Activated T-cell treated with anti-CD3 and anti-CD28 coated beads, Interleukin-2, amount 50 U/mL, for 4 hours (primary cell): ENCODE measurements around the gene C9orf85. TPM values are rescaled to one million over a fixed set of nuclear protein-coding genes. Genes with fewer than 3 reads are reported as not detected.

Experiments used
- ATAC-seq, 2 donors: fragments of 200-7000 bp; cut with Tn5 transposase; one replicate each; pipeline ENCODE4 v1.10.0; 2021
- DNase-seq: peaks from one replicate; pipeline ENCODE4 v3.0.0-alpha.2; 2020
- H3K27me3 Mint-ChIP-seq: one replicate; pipeline ENCODE4 v1.8.0; 2021; ENCODE audit warnings: low read depth, mixed read lengths
- H3K36me3 Mint-ChIP-seq: one replicate; pipeline ENCODE4 v1.8.0; 2022; ENCODE audit warnings: mixed read lengths; ENCODE audit not compliant: insufficient read depth
- H3K4me1 Mint-ChIP-seq: one replicate; pipeline ENCODE4 v1.8.0; 2021; ENCODE audit warnings: low read depth, mixed read lengths
- H3K4me3 Mint-ChIP-seq: one replicate; pipeline ENCODE4 v1.8.0; 2021; ENCODE audit warnings: mild to moderate bottlenecking, moderate library complexity, mixed read lengths
- H3K9me3 Mint-ChIP-seq: one replicate; pipeline ENCODE4 v1.8.0; 2021; ENCODE audit warnings: mixed read lengths
- total RNA-seq, 3 donors: library from RNA; stranded (reverse); gene quantifications; one replicate each; pipeline ENCODE4 v1.2.1, GENCODE V29; 2021

Gene C9orf85, protein sequence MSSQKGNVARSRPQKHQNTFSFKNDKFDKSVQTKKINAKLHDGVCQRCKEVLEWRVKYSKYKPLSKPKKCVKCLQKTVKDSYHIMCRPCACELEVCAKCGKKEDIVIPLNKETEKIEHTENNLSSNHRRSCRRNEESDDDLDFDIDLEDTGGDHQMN
- 10 to 100 TPM in 1 of 3 donors, 1 to 10 TPM in 2; 9.0 to 11.4 (median 9.1) TPM for total RNA-seq

DNA sequence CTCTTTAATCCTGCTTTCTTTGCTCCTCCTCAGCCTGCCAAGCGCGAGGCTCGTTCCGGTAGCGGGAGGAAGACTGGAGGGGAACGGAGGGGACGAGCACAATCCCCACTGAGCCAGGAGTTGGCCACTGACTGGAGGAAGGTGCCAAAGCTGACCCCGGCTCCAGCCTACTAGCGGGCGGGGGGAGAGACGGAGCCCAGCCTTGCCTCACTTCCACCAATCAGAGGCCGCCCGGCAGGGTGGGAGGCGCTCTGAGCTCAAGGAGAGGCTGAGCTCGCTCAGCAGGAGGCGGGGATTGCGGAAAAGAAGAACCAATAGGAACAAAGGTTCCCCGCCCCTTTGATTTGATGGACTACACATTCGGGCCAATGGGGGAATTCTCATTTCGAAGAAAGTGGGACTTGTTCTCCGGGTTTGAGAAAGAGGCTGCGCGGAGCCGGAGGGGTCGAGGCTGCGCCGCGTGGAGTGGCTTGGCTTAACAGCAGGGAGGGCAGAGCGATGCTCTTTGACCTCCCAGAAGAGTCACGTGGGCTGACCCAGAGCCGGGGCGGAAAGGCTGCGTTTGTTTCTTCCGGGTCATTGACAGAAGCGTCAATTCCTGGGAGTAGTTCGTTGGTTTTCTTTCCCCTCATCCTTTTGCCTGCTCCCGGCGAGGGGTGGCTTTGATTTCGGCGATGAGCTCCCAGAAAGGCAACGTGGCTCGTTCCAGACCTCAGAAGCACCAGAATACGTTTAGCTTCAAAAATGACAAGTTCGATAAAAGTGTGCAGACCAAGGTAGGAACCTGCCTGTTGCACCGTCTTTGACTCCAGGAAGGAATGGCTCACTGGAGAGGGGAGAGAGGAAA, at the start of gene C9orf85, which contains the start of gene ABHD17B:
TSS of gene C9orf85 (plus strand) at position 579 of the 847 bp plus-strand sequence. CDS start at position 675, 96 bp downstream.
TSS of gene ABHD17B (minus strand) at position 133 of the 847 bp plus-strand sequence. CDS start 36,113 bp downstream, outside the sequence.
- H3K4me1 Mint-ChIP-seq: peaks cover 60% of the 10 kb centered on the region
- H3K27me3 Mint-ChIP-seq: no peaks in the 10 kb centered on the region
- H3K4me3 Mint-ChIP-seq: peak within 1 kb of the TSS; percentile 100
- peak; percentile 92 for DNase-seq
- H3K36me3 Mint-ChIP-seq: no peaks in the 10 kb centered on the region
- H3K9me3 Mint-ChIP-seq: no peaks in the 10 kb centered on the region
- peak; percentile 95 for ATAC-seq

DNA sequence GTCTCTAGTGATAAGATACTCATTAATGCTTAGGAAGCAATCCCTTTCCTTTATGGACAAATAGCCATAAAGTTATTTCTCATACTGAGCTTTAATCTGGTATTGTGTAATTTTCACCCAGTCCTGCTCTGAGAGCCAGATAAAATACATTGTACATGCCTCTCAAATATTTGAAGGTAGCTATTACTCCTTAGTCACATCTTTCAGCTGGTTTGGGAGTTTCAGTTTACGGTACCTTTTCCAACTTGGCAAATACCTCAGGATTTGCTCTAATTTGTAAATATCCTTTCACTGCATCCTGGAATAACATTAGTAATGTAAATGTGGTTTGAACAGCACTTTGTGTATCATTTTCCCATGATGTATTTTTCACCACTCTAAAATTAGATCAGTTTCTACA, 47.8 kb upstream of the C9orf85 start:
- H3K36me3 Mint-ChIP-seq: peaks cover 36% of the 10 kb centered on the region
- DNase-seq: no peak
- H3K27me3 Mint-ChIP-seq: no peaks in the 10 kb centered on the region
- peaks cover 5% of the 10 kb centered on the region for H3K4me1 Mint-ChIP-seq
- no peak overlapping the region for H3K4me3 Mint-ChIP-seq
- H3K9me3 Mint-ChIP-seq: peaks cover 15% of the 10 kb centered on the region
- ATAC-seq: no peak

DNA sequence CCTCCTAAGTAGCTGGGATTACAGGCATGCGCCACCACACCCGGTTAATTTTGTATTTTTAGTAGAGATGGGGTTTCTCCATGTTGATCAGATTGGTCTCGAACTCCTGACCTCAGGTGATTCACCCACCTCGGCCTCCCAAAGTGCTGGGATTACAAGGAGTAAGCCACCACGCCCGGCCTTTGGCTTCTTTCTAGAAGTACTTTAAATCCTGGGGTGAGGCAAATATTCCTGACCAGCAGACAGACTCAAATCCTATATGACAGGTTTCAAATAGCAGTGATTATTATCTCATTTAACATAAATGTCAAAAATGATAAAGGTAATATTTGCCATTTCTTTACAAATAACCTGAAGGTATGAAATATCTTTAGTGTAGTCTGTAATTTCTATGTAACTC, 36.1 kb upstream of the C9orf85 start:
- DNase-seq (no peak), ATAC-seq (no peak)
- Mint-ChIP-seq H3K9me3 (peaks cover 19% of the 10 kb centered on the region), H3K27me3 (no peaks in the 10 kb centered on the region), H3K4me3 (no peak overlapping the region), H3K4me1 (peaks cover 12% of the 10 kb centered on the region), H3K36me3 (peaks cover 20% of the 10 kb centered on the region)

DNA sequence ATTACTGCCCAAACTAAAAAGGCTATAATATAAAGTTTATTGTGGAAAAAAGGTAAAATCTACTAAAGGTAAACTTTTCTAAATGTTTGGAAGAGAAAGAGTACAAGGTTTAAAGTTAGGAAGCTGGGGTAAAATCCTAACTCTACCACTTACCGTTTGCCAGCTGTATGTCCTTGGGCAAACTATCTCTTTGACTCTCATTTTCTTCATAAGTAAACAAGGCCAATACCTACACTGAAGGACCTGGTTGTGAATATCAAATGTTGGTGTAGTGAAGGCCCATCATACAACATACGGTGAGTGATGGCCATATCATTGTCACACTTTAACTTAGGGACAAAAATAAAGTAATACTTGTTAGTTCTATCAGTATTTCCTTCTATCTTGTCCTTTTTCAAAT, 35.3 kb upstream of the C9orf85 start:
- Mint-ChIP-seq H3K36me3 (peaks cover 19% of the 10 kb centered on the region), H3K4me3 (no peak overlapping the region), H3K4me1 (peaks cover 12% of the 10 kb centered on the region), H3K27me3 (no peaks in the 10 kb centered on the region), H3K9me3 (peaks cover 24% of the 10 kb centered on the region)
- ATAC-seq (no peak), DNase-seq (no peak)

DNA sequence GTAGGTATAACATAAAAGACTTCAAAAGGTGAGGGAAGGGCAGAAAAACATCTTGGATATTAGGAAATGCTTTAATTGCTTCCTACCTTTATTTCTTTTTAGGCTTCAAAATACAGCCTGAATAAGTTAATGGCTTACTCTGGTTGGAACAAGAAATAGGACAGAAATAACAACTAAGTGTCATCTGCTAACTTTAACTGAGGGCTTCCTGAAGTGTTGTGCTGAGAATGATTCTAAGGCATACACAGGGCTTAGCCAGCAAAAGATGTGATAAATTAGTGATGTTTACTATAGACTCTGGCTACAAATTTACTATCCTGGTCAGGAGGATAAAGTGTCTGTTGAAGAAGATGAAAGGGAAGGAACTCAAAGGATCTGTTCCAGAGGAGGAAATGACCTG, 34.6 kb upstream of the C9orf85 start:
- Mint-ChIP-seq H3K9me3 (peaks cover 27% of the 10 kb centered on the region), H3K4me1 (peaks cover 12% of the 10 kb centered on the region), H3K36me3 (peaks cover 23% of the 10 kb centered on the region), H3K4me3 (no peak overlapping the region), H3K27me3 (no peaks in the 10 kb centered on the region)
- DNase-seq: no peak
- ATAC-seq: no peak

DNA sequence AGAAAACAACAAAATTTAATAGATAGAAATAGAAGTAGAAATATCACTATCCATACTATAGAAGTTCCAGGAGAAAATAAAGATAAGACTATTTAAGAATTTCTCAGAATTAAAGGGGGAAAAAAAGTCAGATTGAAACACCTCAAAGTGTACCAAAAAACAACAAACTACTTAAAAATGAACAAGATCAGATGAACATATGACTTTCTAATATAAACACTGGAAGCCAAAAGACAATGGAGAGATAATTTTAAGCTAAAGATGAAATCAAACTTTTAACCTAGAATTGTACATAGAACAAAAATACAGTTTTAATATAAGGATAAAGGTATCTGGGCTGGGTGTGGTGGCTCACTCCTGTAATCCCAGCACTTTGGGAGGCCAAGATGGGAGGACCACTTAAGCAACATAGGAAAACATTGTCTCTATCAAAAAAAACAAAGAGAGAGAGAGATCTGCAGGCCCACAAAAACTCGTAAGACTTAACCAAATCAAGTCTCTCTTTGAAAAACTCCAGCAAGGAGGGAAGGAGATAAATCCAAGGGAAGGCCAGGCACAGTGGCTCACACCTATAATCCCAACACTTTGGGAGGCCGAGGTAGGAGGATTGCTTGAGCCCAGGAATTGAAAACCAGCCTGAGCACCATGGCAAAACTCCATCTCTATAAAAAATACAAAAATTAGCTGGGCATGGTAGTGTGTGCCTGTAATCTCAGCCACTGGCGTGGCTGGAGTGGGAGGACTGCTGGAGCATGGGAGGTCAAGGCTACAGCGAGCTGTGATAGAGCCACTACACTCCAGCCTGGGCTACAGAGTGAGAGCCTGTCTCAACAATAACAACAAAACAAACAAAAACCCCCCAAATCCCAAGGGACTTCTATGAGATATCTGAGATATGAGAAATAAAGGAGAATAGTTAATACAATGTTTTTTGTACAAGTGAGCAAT, 32.8 kb upstream of the C9orf85 start:
- Mint-ChIP-seq H3K27me3 (no peaks in the 10 kb centered on the region), H3K36me3 (peaks cover 30% of the 10 kb centered on the region), H3K9me3 (peaks cover 31% of the 10 kb centered on the region), H3K4me1 (peaks cover 12% of the 10 kb centered on the region), H3K4me3 (no peak overlapping the region)
- no peak for DNase-seq
- no peak for ATAC-seq

DNA sequence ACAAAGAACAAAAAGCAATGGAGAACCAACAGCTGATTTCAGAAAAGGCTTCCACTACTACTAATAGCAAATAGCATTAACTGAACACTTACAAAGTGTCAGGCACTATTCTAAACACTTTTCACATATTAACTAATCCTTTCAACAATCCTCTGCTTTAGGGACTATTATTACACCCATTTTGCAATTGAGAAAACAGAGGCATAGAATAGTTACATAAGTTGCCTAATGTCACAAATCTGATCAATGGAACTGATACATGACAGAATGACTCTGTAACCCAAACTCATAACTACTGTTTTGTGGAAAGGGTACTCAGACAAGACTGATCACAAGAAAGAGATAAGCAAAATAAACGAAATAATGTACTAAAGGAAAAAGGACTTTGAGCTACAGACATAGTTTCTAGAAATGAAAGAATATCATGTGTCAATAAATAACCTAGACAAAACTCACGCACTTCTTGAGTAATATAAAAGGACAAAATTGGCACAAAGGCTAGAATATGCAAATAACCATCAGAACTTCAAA, 31.7 kb upstream of the C9orf85 start:
- peaks cover 36% of the 10 kb centered on the region for H3K36me3 Mint-ChIP-seq
- no peak for ATAC-seq
- peaks cover 42% of the 10 kb centered on the region for H3K9me3 Mint-ChIP-seq
- peaks cover 15% of the 10 kb centered on the region for H3K4me1 Mint-ChIP-seq
- no peaks in the 10 kb centered on the region for H3K27me3 Mint-ChIP-seq
- DNase-seq: no peak
- H3K4me3 Mint-ChIP-seq: no peak overlapping the region

DNA sequence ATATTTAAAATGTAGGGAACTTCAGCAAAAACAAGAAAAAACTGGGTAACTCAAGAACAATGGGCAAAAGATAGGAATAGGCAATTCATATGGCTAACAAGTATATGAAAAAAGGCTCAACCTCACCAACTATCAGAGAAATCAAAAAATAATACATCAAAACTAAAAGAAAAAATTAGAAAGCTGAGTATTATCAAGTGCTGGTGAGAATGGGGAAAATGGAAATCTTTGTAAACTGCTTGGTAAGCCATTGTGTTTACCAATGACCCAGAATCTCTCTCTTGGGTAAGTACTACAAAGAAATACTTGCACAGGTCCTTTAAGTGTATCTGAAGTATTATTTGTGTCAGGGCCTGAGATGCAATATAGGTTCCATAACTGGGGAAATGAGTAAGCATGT, 27.4 kb upstream of the C9orf85 start:
- Mint-ChIP-seq H3K27me3 (no peaks in the 10 kb centered on the region), H3K9me3 (peaks cover 31% of the 10 kb centered on the region), H3K4me1 (peaks cover 34% of the 10 kb centered on the region), H3K4me3 (no peak overlapping the region), H3K36me3 (peaks cover 30% of the 10 kb centered on the region)
- ATAC-seq (no peak), DNase-seq (no peak)

DNA sequence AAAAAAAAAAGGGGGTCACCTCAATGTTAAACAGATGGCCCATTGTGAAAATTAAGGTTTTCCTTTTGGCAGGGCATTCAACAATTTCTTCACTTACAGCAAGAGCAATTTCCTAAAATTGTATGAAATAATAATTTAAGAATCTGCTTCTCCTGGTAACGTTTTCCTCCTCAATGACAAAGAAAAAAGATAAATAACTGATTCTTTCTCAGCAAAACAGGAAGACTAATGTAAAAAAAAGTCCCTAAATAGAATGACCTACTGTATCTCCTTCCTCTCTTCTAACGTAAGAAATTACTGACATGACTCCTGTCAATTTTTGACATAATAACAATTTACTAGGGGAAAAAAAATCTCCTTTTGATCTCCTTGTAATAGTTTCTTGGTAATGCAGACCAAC, 26.0 kb upstream of the C9orf85 start:
- H3K4me1 Mint-ChIP-seq: peaks cover 36% of the 10 kb centered on the region
- no peaks in the 10 kb centered on the region for H3K27me3 Mint-ChIP-seq
- DNase-seq: no peak
- no peak overlapping the region for H3K4me3 Mint-ChIP-seq
- peaks cover 25% of the 10 kb centered on the region for H3K9me3 Mint-ChIP-seq
- peaks cover 23% of the 10 kb centered on the region for H3K36me3 Mint-ChIP-seq
- no peak for ATAC-seq

DNA sequence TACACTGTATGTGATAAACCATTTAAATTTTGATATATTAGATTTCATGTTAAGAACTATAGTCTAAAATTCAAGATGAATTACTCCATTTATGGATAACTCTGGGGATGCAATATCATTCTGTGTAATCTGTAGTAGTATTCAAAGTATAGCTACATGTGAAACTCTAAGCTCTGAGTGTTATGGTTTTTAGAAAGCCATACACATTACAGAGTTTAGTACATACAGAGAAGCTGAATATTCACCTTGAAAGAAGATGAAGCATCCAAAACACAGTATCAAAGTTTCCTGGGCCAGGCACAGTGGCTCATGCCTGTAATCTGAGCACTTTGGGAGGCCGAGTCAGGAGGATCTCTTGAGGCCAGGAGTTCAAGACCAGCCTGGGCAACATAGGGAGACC, 25.4 kb upstream of the C9orf85 start:
- no peak overlapping the region for H3K4me3 Mint-ChIP-seq
- H3K4me1 Mint-ChIP-seq: peaks cover 39% of the 10 kb centered on the region
- ATAC-seq (peak; percentile 65 to 70), DNase-seq (no peak)
- H3K27me3 Mint-ChIP-seq: no peaks in the 10 kb centered on the region
- H3K9me3 Mint-ChIP-seq: peaks cover 21% of the 10 kb centered on the region
- peaks cover 20% of the 10 kb centered on the region for H3K36me3 Mint-ChIP-seq

DNA sequence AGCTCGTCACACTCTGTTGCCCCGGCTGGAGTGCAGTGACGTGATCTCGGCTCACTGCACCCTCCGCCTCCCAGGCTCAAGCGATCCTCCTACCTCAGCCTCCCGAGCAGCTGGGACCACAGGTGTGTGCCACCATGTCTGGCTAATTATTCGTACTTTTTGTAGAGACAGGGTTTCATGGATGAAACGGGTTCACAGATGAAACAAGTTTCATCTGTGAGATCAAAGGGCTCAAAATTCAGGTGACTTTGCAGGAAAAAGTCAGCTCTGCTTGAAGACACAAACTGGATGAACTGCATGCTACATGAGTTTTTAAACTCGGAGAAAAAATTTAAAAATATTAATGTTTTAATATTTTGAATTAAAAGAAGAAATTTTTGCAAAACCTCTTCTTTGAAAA, 24.9 kb upstream of the C9orf85 start:
- no peaks in the 10 kb centered on the region for H3K27me3 Mint-ChIP-seq
- H3K4me3 Mint-ChIP-seq: no peak overlapping the region
- H3K36me3 Mint-ChIP-seq: peaks cover 16% of the 10 kb centered on the region
- peaks cover 17% of the 10 kb centered on the region for H3K9me3 Mint-ChIP-seq
- ATAC-seq (no peak), DNase-seq (no peak)
- H3K4me1 Mint-ChIP-seq: peaks cover 44% of the 10 kb centered on the region

DNA sequence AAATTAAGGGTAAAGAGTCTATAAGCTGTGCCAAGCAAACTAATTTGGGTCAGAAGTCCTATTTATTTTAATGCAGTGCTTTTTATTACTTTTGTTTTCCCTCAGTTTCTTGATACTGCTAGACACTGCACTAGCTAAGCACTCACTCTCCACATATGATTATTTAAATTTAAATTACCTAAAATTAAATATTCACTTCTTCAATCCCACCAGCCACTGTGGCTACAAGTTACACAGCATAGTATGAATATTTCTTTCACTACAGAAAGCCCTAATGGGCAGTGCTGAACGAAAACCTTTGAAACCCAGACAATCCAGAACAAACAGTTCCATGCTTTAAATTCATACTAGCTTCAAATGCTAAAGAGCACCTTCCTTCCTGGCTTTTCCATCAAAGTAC, 24.1 kb upstream of the C9orf85 start:
- Mint-ChIP-seq H3K4me1 (peaks cover 46% of the 10 kb centered on the region), H3K4me3 (no peak overlapping the region), H3K27me3 (no peaks in the 10 kb centered on the region), H3K36me3 (peaks cover 15% of the 10 kb centered on the region), H3K9me3 (peaks cover 17% of the 10 kb centered on the region)
- no peak for DNase-seq
- ATAC-seq: no peak

DNA sequence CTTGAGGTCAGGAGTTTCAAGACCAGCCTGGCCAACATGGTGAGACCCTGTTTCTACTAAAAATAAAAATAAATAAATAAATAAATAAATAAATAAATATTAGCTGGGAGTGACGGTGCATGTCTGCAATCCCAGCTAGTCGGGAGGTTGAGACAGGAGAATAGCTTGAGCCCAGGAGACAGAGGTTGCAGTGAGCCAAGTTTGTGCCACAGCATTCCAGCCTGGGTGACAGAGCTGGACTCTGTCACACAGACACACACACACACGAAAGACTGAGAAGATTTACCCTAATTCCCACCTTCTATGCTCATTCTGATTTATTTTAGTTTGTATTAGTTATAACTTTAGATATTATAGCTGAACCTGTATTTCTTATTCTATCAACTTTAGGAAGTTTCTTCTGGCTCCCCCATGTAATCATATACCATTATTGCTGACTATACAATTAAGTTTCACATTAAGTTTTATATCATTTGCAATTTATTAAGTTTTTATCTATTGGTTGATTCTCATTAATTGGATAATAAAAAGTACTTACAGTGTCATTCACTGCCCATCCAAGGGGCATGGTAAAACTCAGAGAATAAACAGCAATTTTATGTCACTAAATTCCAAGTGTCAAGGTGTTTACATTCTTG, 21.3 kb upstream of the C9orf85 start:
- Mint-ChIP-seq H3K4me1 (peaks cover 49% of the 10 kb centered on the region), H3K27me3 (no peaks in the 10 kb centered on the region), H3K4me3 (no peak overlapping the region), H3K36me3 (no peaks in the 10 kb centered on the region), H3K9me3 (no peaks in the 10 kb centered on the region)
- DNase-seq (no peak), ATAC-seq (no peak)
